Endothelial cell (in vitro differentiated cells): ENCODE measurements around the gene FSCN2. TPM values are rescaled to one million over a fixed set of nuclear protein-coding genes. Genes with fewer than 3 reads are reported as not detected.

Experiments used
- DNase-seq: peaks from one replicate; pipeline ENCODE4 v3.0.0; 2021; ENCODE audit warnings: low spot score
- H3K27ac Mint-ChIP-seq: one replicate; pipeline ENCODE4 v1.8.0; 2021; ENCODE audit warnings: mixed read lengths, inconsistent platforms; ENCODE audit not compliant: unreplicated experiment
- H3K27me3 Mint-ChIP-seq: one replicate; pipeline ENCODE4 v1.8.0; 2021; ENCODE audit warnings: mild to moderate bottlenecking, moderate library complexity, mixed read lengths, inconsistent platforms; ENCODE audit not compliant: unreplicated experiment
- H3K36me3 Mint-ChIP-seq: one replicate; pipeline ENCODE4 v1.8.0; 2021; ENCODE audit warnings: mild to moderate bottlenecking, low read depth, mixed read lengths, inconsistent platforms; ENCODE audit not compliant: unreplicated experiment
- H3K4me1 Mint-ChIP-seq: one replicate; pipeline ENCODE4 v1.8.0; 2021; ENCODE audit warnings: mild to moderate bottlenecking, mixed read lengths, inconsistent platforms; ENCODE audit not compliant: unreplicated experiment
- H3K4me3 Mint-ChIP-seq: one replicate; pipeline ENCODE4 v1.8.0; 2021; ENCODE audit warnings: mild to moderate bottlenecking, mixed read lengths, inconsistent platforms; ENCODE audit not compliant: unreplicated experiment
- H3K9me3 Mint-ChIP-seq: one replicate; pipeline ENCODE4 v1.8.0; 2021; ENCODE audit warnings: mixed read lengths, inconsistent platforms; ENCODE audit not compliant: unreplicated experiment
- total RNA-seq: library from RNA; stranded (reverse); fragmentation: NEBNext Ultra II Directional; extraction: Animal tissue kit (Norgen Biotek cat#: 25700); gene quantifications from one replicate; pipeline ENCODE4 v1.2.1, GENCODE V29; 2021; ENCODE audit not compliant: unreplicated experiment
- TF ChIP-seq, protein P1 (sequence below): fragments of 200-600 bp; sonication (generic); IDR thresholded peaks from one replicate; pipeline ENCODE4 v1.5.0; 2021; ENCODE audit warnings: antibody characterized with exemption; ENCODE audit not compliant: unreplicated experiment

Gene FSCN2
- total RNA-seq, 1 donor from 2014 or later: 1.5 TPM

DNA sequence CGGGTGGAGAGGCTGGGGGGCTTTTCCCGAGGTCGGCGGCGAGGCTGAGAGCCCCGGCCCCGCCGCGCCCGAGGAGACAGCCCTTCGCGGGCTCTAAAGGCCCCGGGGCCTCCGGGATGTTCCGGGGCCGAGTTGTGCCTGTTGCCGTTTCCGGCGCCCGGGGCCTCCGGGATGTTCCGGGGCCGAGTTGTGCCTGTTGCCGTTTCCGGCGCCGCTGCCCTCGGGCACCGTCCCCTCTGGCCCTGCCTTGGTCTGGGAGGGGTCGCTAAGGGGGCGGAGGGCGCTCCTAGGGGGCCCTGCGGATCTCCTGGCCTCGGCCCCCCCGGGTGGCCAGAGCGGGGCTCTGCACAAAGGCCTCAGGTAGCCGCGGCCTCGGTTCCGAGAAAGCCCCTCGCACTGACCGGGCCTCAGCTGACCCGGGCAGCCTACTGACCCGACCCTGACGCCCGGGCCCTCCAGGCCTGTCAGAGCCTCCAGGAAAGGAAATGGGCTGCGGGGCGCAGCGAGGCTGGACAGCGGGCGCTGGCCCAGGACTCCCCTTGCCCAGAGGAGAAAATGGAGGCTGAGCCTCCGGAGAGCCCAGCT, 39.8 kb upstream of the FSCN2 start:
- no peaks in the 10 kb centered on the region for H3K9me3 Mint-ChIP-seq
- no peaks in the 10 kb centered on the region for H3K36me3 Mint-ChIP-seq
- H3K27ac Mint-ChIP-seq: no peak overlapping the region
- no peak for DNase-seq
- H3K4me1 Mint-ChIP-seq: peaks cover 15% of the 10 kb centered on the region
- TF ChIP-seq, protein P1, sequence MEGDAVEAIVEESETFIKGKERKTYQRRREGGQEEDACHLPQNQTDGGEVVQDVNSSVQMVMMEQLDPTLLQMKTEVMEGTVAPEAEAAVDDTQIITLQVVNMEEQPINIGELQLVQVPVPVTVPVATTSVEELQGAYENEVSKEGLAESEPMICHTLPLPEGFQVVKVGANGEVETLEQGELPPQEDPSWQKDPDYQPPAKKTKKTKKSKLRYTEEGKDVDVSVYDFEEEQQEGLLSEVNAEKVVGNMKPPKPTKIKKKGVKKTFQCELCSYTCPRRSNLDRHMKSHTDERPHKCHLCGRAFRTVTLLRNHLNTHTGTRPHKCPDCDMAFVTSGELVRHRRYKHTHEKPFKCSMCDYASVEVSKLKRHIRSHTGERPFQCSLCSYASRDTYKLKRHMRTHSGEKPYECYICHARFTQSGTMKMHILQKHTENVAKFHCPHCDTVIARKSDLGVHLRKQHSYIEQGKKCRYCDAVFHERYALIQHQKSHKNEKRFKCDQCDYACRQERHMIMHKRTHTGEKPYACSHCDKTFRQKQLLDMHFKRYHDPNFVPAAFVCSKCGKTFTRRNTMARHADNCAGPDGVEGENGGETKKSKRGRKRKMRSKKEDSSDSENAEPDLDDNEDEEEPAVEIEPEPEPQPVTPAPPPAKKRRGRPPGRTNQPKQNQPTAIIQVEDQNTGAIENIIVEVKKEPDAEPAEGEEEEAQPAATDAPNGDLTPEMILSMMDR: no peak
- no peak overlapping the region for H3K4me3 Mint-ChIP-seq
- peaks cover 10% of the 10 kb centered on the region for H3K27me3 Mint-ChIP-seq

DNA sequence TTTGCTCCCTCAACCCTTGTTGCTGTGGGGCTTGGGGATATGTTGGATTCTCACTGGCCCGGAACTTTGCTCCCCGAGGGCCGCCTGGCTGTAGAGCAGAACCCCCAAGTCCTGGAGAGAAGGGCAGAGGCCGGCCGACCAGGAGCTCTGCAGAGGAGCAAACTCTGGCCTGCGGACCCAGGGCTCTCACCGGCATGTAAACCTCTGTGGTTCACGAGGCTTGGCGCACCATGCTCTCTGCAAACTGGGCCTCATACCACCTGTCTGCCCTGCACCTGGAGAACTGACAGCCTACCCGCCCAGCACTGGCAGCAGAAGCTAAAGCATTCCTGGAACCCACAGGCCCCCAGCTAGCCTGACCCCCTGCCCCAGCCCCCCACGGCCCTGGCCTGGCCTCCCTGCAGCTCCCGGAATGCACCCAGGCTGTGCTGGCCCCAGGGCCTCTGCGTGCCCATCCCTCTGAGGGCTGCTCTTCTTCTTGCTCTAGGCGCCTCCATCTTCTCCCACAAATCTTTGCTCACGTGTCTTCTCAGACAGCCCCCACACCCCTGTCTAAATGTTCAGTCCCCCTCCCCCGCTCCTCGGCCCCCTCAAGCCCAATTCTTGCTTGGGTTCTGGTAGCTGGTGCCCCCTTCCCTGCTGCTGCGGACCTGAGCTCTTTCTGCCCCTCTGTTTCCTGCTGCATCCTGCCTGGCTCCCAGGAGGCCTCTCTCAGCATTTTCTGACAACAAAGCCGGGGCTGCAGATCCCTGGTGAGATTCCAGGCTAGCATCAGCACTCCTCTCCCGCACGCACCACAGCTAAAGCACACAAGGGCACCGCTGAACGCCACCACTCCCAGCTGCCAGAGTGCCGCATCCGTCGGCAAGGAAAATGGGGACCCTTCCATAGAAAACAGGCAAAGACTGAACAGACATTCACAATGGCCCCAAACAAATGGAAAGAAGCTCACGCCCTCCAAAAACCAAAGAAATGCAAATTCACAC, 38.9 kb upstream of the FSCN2 start:
- TF ChIP-seq, protein P1: no peak
- H3K9me3 Mint-ChIP-seq: no peaks in the 10 kb centered on the region
- peaks cover 13% of the 10 kb centered on the region for H3K27me3 Mint-ChIP-seq
- peak overlapping the region; percentile 39 for H3K27ac Mint-ChIP-seq
- no peak overlapping the region for H3K4me3 Mint-ChIP-seq
- peaks cover 15% of the 10 kb centered on the region for H3K4me1 Mint-ChIP-seq
- DNase-seq: peak; percentile 28
- no peaks in the 10 kb centered on the region for H3K36me3 Mint-ChIP-seq

DNA sequence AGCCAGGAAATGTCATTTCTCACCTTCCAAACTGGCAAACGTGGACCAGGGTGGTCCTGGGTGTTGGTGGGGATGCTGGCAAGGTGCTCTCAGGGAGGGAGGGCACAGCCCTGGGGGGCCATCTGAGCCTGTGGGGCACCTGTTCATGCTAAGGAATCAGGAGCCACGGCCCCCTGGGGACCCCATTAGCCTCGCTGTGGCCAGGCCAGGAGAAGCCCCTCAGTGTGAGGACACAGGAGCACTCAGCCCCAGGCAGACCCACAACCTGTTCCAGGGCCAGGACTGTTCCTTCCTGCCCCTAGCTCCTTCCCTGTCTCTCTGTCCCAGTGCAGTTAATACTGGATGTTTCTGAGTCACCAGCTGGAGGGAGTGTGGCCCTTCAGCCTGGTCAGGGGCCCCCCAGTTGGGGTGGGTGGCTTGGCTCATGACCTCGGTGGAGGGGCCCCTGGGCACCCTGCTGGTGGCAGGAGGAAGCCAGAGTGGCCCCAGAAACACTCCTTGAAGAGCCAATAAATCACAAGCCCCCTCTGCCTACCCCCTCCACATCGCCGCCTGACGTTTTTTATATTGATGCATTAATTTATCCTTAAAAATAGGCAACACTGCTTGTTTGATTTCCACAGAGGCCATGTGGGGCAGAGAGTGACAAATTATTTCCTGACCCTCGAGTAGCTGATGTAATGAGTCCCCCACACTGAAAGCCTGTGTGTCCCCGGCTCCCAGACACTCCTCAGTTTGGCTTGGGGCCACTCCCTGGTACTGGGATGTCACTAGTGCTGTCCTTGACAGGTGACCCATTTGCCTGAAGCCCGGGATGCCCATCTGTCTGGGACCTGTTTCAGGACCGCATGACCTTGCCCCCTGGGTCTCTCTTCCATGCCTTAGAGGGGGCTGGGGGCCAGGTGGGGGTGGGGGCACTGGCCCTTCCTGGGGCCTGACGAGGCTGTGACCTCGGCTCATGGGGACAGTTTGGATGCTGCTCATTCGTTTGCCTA, 37.9 kb upstream of the FSCN2 start:
- H3K27me3 Mint-ChIP-seq: peaks cover 13% of the 10 kb centered on the region
- peak overlapping the region; percentile 39 for H3K27ac Mint-ChIP-seq
- TF ChIP-seq, protein P1: no peak
- no peaks in the 10 kb centered on the region for H3K9me3 Mint-ChIP-seq
- DNase-seq: no peak
- H3K4me3 Mint-ChIP-seq: no peak overlapping the region
- H3K36me3 Mint-ChIP-seq: no peaks in the 10 kb centered on the region
- H3K4me1 Mint-ChIP-seq: peaks cover 15% of the 10 kb centered on the region

DNA sequence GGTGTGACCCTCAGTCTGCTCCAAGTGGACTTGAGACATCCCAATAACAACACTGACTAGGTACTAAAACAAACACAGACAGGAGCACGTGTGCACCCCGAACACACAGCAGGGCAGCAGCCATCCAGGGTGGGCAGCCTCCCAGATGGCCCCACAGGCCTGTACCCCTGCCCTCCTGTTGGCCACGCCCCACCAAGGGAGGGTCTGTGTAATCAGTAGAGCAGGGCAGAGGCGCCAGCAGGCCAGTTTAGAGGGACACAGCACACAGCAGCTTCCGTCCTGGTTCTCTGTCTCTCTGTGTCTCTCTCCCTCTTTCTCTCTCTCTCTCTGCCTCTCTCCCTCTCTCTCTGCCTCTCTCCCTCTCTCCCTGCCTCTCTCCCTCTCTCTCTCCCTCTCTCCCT, 37.0 kb upstream of the FSCN2 start:
- TF ChIP-seq, protein P1: no peak
- H3K4me3 Mint-ChIP-seq: no peak overlapping the region
- H3K27me3 Mint-ChIP-seq: peaks cover 13% of the 10 kb centered on the region
- peaks cover 12% of the 10 kb centered on the region for H3K4me1 Mint-ChIP-seq
- no peak overlapping the region for H3K27ac Mint-ChIP-seq
- H3K36me3 Mint-ChIP-seq: no peaks in the 10 kb centered on the region
- H3K9me3 Mint-ChIP-seq: no peaks in the 10 kb centered on the region
- DNase-seq: no peak
